GM10266 (cell line): ENCODE results near the gene DLG2.

ENCODE experiments used
- DNase-seq: peaks from one replicate; pipeline ENCODE4 v3.0.0; 2012; ENCODE audit errors: extremely low spot score
- TF ChIP-seq, protein P1 (sequence below): IDR thresholded peaks from 2 replicates; pipeline ENCODE4 v1.5.1; 2012; ENCODE audit warnings: mild to moderate bottlenecking, low read depth; ENCODE audit not compliant: control insufficient read depth, insufficient read depth; ENCODE audit errors: missing control alignments

Gene DLG2

DNA sequence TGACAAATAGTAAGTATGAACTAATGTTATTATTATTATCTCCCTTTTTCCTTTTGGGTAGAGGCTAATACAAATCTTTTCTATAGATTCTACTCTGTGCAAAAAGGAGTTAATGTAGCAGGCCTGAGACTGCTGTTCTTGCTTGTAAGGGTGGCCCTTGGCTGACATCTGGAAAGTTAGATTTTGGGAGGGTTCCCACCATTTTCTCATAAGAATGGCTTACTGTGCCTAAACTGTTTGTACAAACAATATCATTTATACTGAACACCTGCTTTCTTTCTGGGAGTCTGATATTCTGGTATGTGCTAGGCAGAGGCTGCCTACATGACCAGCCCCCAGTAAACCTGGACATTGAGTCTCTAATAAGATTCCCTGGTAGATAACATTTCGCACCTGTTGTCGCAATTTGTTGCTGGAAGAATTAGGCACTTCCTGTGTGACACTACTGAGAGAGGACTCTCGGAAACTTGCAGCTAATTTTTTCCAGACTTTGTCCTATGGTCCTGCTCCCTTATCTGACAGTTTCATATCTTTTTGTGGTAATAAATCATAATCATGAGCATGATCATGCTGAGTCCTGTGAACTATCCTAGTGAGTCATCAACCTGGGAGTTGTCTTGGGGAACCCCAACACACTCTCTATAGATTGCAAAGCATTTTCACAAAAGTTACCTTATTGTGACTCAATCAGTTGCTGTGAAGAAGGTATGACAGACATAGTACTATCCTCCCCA, 2083.3 kb downstream of the DLG2 start:
- TF ChIP-seq, protein P1, sequence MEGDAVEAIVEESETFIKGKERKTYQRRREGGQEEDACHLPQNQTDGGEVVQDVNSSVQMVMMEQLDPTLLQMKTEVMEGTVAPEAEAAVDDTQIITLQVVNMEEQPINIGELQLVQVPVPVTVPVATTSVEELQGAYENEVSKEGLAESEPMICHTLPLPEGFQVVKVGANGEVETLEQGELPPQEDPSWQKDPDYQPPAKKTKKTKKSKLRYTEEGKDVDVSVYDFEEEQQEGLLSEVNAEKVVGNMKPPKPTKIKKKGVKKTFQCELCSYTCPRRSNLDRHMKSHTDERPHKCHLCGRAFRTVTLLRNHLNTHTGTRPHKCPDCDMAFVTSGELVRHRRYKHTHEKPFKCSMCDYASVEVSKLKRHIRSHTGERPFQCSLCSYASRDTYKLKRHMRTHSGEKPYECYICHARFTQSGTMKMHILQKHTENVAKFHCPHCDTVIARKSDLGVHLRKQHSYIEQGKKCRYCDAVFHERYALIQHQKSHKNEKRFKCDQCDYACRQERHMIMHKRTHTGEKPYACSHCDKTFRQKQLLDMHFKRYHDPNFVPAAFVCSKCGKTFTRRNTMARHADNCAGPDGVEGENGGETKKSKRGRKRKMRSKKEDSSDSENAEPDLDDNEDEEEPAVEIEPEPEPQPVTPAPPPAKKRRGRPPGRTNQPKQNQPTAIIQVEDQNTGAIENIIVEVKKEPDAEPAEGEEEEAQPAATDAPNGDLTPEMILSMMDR = no peak
- no peak for DNase-seq

DNA sequence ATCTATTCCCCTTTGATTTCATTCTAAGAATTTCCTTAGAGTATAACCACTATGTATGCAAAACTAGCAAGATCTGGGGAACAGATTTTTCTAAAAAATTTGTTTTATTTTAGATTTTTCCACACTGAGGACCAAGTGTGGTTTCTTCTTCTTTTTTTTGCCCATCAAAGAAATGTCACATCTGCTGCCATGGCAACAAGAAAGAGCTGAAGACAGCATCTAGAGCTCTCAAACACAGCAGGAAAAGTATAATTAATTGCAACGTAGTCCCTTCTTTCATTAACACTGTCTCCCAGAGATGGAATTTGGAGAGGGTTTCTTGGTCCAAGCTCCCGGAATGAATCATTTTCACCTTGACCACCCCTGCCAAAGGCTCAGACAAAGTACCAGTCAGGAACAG, 2084.3 kb downstream of the DLG2 start:
- TF ChIP-seq, protein P1 = no peak
- no peak for DNase-seq

DNA sequence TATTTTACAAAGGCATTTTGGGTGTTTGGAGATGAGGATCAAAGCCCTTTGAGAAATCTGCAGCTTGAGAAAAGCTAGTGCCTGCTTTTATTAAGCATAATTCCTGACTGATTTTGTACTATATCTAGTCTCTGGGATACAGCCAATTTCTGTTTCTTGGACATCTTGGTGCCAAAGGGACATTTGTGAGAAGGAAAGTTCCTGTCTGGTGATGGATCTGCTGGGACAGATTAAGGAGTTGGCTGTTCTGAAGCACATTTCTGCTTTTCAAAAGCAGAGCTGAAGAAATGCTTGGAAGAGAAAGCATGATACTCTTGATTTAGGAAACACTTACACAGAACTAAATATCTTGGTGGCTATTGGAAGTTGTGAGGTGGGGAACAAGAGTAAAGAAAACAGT, 2086.4 kb downstream of the DLG2 start:
- no peak for DNase-seq
- TF ChIP-seq, protein P1 = no peak

DNA sequence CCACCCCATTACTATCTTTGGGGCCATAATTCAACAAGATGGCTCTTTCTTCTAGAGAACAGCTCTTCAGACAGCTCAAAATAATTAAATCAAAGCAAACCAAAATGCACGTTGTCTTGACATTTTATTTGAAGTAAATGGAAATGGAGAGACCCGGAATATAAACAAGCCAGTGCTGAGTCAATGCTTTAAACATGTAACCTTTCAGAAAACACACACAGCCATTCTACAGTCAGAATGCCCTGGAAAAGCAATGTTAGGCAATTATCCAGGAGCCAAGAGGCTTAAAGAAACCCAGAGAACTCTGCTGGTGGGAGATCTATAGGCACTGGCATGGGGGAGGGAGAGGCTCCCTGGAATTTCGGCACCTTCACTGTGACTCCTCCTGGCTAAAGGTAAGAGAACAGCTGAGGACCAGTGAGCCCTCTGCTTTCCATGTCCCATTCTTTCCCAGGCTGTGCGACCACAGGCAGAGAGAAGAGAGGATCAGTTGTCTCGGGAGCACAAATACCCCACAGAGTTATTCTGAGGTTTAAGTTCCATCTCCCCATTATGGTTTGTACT, 2086.9 kb downstream of the DLG2 start:
- DNase-seq = no peak
- TF ChIP-seq, protein P1 = no peak

DNA sequence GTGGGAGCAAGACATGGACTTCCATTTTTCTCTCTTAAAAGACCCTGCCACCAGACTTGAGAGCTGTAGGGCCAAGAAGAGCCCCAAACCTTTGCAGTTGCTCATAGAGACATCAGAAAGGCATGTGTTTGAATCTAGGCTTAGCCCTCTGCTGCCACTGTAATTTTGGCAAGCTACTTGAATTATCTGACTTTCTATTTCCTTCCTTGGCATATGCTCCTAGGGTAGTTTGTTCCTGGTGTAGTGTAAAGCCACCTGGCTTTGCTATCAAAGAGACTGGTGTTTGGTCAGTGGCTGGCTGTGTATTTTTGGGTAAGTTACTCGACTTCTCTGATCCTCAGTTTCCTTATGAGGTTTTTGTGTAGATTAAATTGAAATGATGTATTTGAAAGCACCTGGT, 2088.9 kb downstream of the DLG2 start:
- DNase-seq = no peak
- TF ChIP-seq, protein P1 = no peak

DNA sequence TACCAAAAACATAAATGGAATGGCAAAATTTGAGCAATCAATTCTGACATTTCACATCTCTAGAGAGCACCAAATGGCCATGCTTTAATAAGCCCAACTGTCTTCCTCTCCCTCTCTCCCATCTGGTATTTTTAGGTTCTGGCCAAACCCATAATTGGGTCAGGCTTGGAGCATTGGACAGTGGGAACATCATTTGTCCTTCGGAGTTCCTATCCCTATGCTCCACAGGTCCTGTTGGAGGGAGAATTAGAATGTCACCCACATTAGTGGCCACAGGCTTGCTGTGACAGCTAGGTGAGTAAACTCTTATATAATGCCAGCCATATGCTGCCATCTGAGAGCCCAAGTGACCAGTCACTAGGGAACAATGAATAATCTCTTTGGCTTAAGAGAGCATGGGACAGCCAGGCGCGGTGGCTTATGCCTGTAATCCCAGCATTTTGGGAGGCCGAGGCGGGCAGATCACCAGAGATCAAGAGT, 2090.0 kb downstream of the DLG2 start:
- DNase-seq = no peak

More for the DNA sequence above, 2090.0 kb downstream of the DLG2 start:
- TF ChIP-seq, protein P1 = no peak
